Measurements from ENCODE around the gene SLC30A4. TPM values are rescaled to one million over a fixed set of nuclear protein-coding genes. Genes with fewer than 3 reads are reported as not detected.

Gene SLC30A4
- total and polyA plus RNA-seq, 4 donors = 1.0 to 7.8 (median 2.9) TPM

- no peaks in the 10 kb centered on the region for H3K36me3 ChIP-seq (ENCODE audit: control insufficient read depth in 4 of 4, insufficient read depth in 4 of 4, low read length in 4 of 4)
- H3K4me1 ChIP-seq (ENCODE audit: control insufficient read depth in 5 of 5, insufficient read depth in 5 of 5, low read length in 5 of 5) = peaks cover 0 to 4% (median 0%) of the 10 kb centered on the region in 5 donors
- peak; percentile 43 for ATAC-seq (ENCODE audit: insufficient read depth, low FRiP score)
- H3K4me3 ChIP-seq = no peak overlapping the region
- DNase-seq = peak in 2 of 3 donors; percentile 27 to 30
- peak overlapping the region in 1 of 2 donors; percentile 78 for H3K27ac ChIP-seq (ENCODE audit: low read depth in 1 of 2, low read length in 1 of 2)
- no peak overlapping the region for H3K9ac ChIP-seq (ENCODE audit: insufficient read depth in 1 of 2, low read length in 2 of 2)
- H3K27me3 ChIP-seq (ENCODE audit: control insufficient read depth in 3 of 3, insufficient read depth in 3 of 3, low read length in 2 of 3) = peaks cover 0 to 4% (median 0%) of the 10 kb centered on the region in 3 donors
- 24 to 30% methylated on average over 8 of the region's 8 CpGs for WGBS, 2 donors
- TF ChIP-seq, protein P1, sequence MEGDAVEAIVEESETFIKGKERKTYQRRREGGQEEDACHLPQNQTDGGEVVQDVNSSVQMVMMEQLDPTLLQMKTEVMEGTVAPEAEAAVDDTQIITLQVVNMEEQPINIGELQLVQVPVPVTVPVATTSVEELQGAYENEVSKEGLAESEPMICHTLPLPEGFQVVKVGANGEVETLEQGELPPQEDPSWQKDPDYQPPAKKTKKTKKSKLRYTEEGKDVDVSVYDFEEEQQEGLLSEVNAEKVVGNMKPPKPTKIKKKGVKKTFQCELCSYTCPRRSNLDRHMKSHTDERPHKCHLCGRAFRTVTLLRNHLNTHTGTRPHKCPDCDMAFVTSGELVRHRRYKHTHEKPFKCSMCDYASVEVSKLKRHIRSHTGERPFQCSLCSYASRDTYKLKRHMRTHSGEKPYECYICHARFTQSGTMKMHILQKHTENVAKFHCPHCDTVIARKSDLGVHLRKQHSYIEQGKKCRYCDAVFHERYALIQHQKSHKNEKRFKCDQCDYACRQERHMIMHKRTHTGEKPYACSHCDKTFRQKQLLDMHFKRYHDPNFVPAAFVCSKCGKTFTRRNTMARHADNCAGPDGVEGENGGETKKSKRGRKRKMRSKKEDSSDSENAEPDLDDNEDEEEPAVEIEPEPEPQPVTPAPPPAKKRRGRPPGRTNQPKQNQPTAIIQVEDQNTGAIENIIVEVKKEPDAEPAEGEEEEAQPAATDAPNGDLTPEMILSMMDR (IDR thresholded peaks at IDR 0.05; ENCODE audit: control extremely low read depth, extremely low read depth) = no peak
- H3K9me3 ChIP-seq (ENCODE audit: control insufficient read depth in 4 of 4, insufficient read depth in 3 of 4, low read length in 3 of 4) = no peaks in the 10 kb centered on the region
Observed at GRCh38 chr15:45454814-45455213, 67.7 kb downstream of the SLC30A4 start.

DNA sequence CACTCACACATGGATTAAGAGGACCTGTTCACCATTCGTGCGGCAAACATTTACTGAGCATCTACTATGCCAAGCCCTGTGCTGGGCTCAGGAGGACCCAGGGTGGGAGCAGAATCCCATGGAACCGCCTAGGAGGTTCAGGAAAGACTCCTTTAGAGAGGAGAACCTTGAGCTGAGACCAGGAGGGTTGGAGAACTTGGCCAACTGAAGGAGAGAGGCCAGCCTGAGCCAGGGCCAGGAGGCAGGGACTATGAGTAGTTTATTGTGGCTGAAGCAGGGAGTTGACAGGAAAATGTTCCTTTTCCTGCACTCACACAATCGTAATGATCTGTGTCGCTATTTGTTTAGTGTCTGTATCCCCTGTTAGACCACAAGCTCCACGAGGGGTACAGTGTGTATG is 71.3 kb downstream of the SLC30A4 start:
- Histone ChIP-seq H3K9ac (ENCODE audit: insufficient read depth in 1 of 2, low read length in 2 of 2) (no peak overlapping the region), H3K27ac (ENCODE audit: low read depth in 1 of 2, low read length in 1 of 2) (no peak overlapping the region), H3K27me3 (ENCODE audit: control insufficient read depth in 3 of 3, insufficient read depth in 3 of 3, low read length in 2 of 3) (no peaks in the 10 kb centered on the region), H3K4me1 (ENCODE audit: control insufficient read depth in 5 of 5, insufficient read depth in 5 of 5, low read length in 5 of 5) (peaks cover 0 to 3% (median 0%) of the 10 kb centered on the region in 5 donors), H3K9me3 (ENCODE audit: control insufficient read depth in 4 of 4, insufficient read depth in 3 of 4, low read length in 3 of 4) (no peaks in the 10 kb centered on the region), H3K36me3 (ENCODE audit: control insufficient read depth in 4 of 4, insufficient read depth in 4 of 4, low read length in 4 of 4) (no peaks in the 10 kb centered on the region), H3K4me3 (no peak overlapping the region)
- ATAC-seq (ENCODE audit: insufficient read depth, low FRiP score) = no peak
- 77 to 86% methylated on average over 6 of the region's 6 CpGs for WGBS, 2 donors
- TF ChIP-seq, protein P1 (IDR thresholded peaks at IDR 0.05; ENCODE audit: control extremely low read depth, extremely low read depth) = no peak
- DNase-seq = no peak

GRCh38 chr15:45449916-45450867 is 72.4 kb downstream of the SLC30A4 start:
- Histone ChIP-seq H3K36me3 (ENCODE audit: control insufficient read depth in 4 of 4, insufficient read depth in 4 of 4, low read length in 4 of 4) (no peaks in the 10 kb centered on the region), H3K4me3 (no peak overlapping the region), H3K9me3 (ENCODE audit: control insufficient read depth in 4 of 4, insufficient read depth in 3 of 4, low read length in 3 of 4) (no peaks in the 10 kb centered on the region), H3K27me3 (ENCODE audit: control insufficient read depth in 3 of 3, insufficient read depth in 3 of 3, low read length in 2 of 3) (no peaks in the 10 kb centered on the region), H3K9ac (ENCODE audit: insufficient read depth in 1 of 2, low read length in 2 of 2) (no peak overlapping the region), H3K27ac (ENCODE audit: low read depth in 1 of 2, low read length in 1 of 2) (peak overlapping the region in 1 of 2 donors; percentile 43), H3K4me1 (ENCODE audit: control insufficient read depth in 5 of 5, insufficient read depth in 5 of 5, low read length in 5 of 5) (peaks cover 0 to 4% (median 0%) of the 10 kb centered on the region in 5 donors)
- TF ChIP-seq, protein P1 (IDR thresholded peaks at IDR 0.05; ENCODE audit: control extremely low read depth, extremely low read depth) = no peak
- WGBS, 2 donors = 72 to 83% methylated on average over 22 of the region's 22 CpGs
- ATAC-seq (ENCODE audit: insufficient read depth, low FRiP score) (peak; percentile 73), DNase-seq (peak in 1 of 3 donors; percentile 32)

Measured in lung (tissue), 12 donors.